Measurements from ENCODE around the gene ASXL3. TPM values are rescaled to one million over a fixed set of nuclear protein-coding genes. Genes with fewer than 3 reads are reported as not detected.

Gene ASXL3
- total RNA-seq, 1 experiment from 2014 or later, result 0.07 TPM

GRCh38 chr18:33700513-33700976, 122.5 kb downstream of the ASXL3 start:
- H3K27me3 ChIP-seq (ENCODE audit: control insufficient read depth, insufficient read depth, low read length), result no peaks in the 10 kb centered on the region
- no peak overlapping the region for H3K4me3 ChIP-seq (ENCODE audit: insufficient read depth, low read depth, low read length)
- no peaks in the 10 kb centered on the region for H3K36me3 ChIP-seq (replicated peaks; ENCODE audit: control insufficient read depth, insufficient read depth, low read length)
- DNase-seq, result no peak

GRCh38 chr18:33702625-33703024, 124.6 kb downstream of the ASXL3 start:
- Histone ChIP-seq H3K4me3 (ENCODE audit: insufficient read depth, low read depth, low read length) (no peak overlapping the region), H3K36me3 (replicated peaks; ENCODE audit: control insufficient read depth, insufficient read depth, low read length) (no peaks in the 10 kb centered on the region), H3K27me3 (ENCODE audit: control insufficient read depth, insufficient read depth, low read length) (no peaks in the 10 kb centered on the region)
- DNase-seq, result no peak

GRCh38 chr18:33706391-33706790, 128.4 kb downstream of the ASXL3 start:
- DNase-seq, result no peak
- no peaks in the 10 kb centered on the region for H3K27me3 ChIP-seq (ENCODE audit: control insufficient read depth, insufficient read depth, low read length)

GRCh38 chr18:33708876-33709275, 130.9 kb downstream of the ASXL3 start:
- no peaks in the 10 kb centered on the region for H3K36me3 ChIP-seq (replicated peaks; ENCODE audit: control insufficient read depth, insufficient read depth, low read length)

More at GRCh38 chr18:33706391-33706790, 128.4 kb downstream of the ASXL3 start:
- Histone ChIP-seq H3K36me3 (replicated peaks; ENCODE audit: control insufficient read depth, insufficient read depth, low read length) (no peaks in the 10 kb centered on the region), H3K4me3 (ENCODE audit: insufficient read depth, low read depth, low read length) (no peak overlapping the region)

GRCh38 chr18:33710269-33710668, 132.2 kb downstream of the ASXL3 start:
- H3K4me3 ChIP-seq (ENCODE audit: insufficient read depth, low read depth, low read length), result no peak overlapping the region
- no peaks in the 10 kb centered on the region for H3K27me3 ChIP-seq (ENCODE audit: control insufficient read depth, insufficient read depth, low read length)
- no peak for DNase-seq
- H3K36me3 ChIP-seq (replicated peaks; ENCODE audit: control insufficient read depth, insufficient read depth, low read length), result no peaks in the 10 kb centered on the region

More at GRCh38 chr18:33708876-33709275, 130.9 kb downstream of the ASXL3 start:
- DNase-seq, result no peak
- Histone ChIP-seq H3K27me3 (ENCODE audit: control insufficient read depth, insufficient read depth, low read length) (no peaks in the 10 kb centered on the region), H3K4me3 (ENCODE audit: insufficient read depth, low read depth, low read length) (no peak overlapping the region)

- Histone ChIP-seq H3K27me3 (ENCODE audit: control insufficient read depth, insufficient read depth, low read length) (no peaks in the 10 kb centered on the region), H3K36me3 (replicated peaks; ENCODE audit: control insufficient read depth, insufficient read depth, low read length) (no peaks in the 10 kb centered on the region), H3K4me3 (ENCODE audit: insufficient read depth, low read depth, low read length) (no peak overlapping the region)
- no peak for DNase-seq
Observed at GRCh38 chr18:33711514-33711913, 133.5 kb downstream of the ASXL3 start.

- Histone ChIP-seq H3K36me3 (replicated peaks; ENCODE audit: control insufficient read depth, insufficient read depth, low read length) (no peaks in the 10 kb centered on the region), H3K4me3 (ENCODE audit: insufficient read depth, low read depth, low read length) (no peak overlapping the region), H3K27me3 (ENCODE audit: control insufficient read depth, insufficient read depth, low read length) (no peaks in the 10 kb centered on the region)
- DNase-seq, result no peak
Observed at GRCh38 chr18:33712719-33713118, 134.7 kb downstream of the ASXL3 start.

GRCh38 chr18:33716061-33716683, 138.2 kb downstream of the ASXL3 start:
- Histone ChIP-seq H3K4me3 (ENCODE audit: insufficient read depth, low read depth, low read length) (no peak overlapping the region), H3K36me3 (replicated peaks; ENCODE audit: control insufficient read depth, insufficient read depth, low read length) (no peaks in the 10 kb centered on the region), H3K27me3 (ENCODE audit: control insufficient read depth, insufficient read depth, low read length) (no peaks in the 10 kb centered on the region)
- no peak for DNase-seq

GRCh38 chr18:33717339-33717738, 139.3 kb downstream of the ASXL3 start:
- Histone ChIP-seq H3K4me3 (ENCODE audit: insufficient read depth, low read depth, low read length) (no peak overlapping the region), H3K36me3 (replicated peaks; ENCODE audit: control insufficient read depth, insufficient read depth, low read length) (no peaks in the 10 kb centered on the region), H3K27me3 (ENCODE audit: control insufficient read depth, insufficient read depth, low read length) (no peaks in the 10 kb centered on the region)
- DNase-seq, result no peak

GRCh38 chr18:33720133-33720532, 142.1 kb downstream of the ASXL3 start:
- no peak for DNase-seq
- no peaks in the 10 kb centered on the region for H3K36me3 ChIP-seq (replicated peaks; ENCODE audit: control insufficient read depth, insufficient read depth, low read length)
- H3K4me3 ChIP-seq (ENCODE audit: insufficient read depth, low read depth, low read length), result no peak overlapping the region
- H3K27me3 ChIP-seq (ENCODE audit: control insufficient read depth, insufficient read depth, low read length), result no peaks in the 10 kb centered on the region

GRCh38 chr18:33729556-33729955, 151.5 kb downstream of the ASXL3 start:
- Histone ChIP-seq H3K27me3 (ENCODE audit: control insufficient read depth, insufficient read depth, low read length) (no peaks in the 10 kb centered on the region), H3K4me3 (ENCODE audit: insufficient read depth, low read depth, low read length) (no peak overlapping the region), H3K36me3 (replicated peaks; ENCODE audit: control insufficient read depth, insufficient read depth, low read length) (no peaks in the 10 kb centered on the region)
- no peak for DNase-seq

- Histone ChIP-seq H3K36me3 (replicated peaks; ENCODE audit: control insufficient read depth, insufficient read depth, low read length) (no peaks in the 10 kb centered on the region), H3K27me3 (ENCODE audit: control insufficient read depth, insufficient read depth, low read length) (no peaks in the 10 kb centered on the region), H3K4me3 (ENCODE audit: insufficient read depth, low read depth, low read length) (no peak overlapping the region)
- DNase-seq, result no peak
Observed at GRCh38 chr18:33733376-33733775, 155.4 kb downstream of the ASXL3 start.

- H3K36me3 ChIP-seq (replicated peaks; ENCODE audit: control insufficient read depth, insufficient read depth, low read length), result no peaks in the 10 kb centered on the region
- DNase-seq, result no peak
- H3K4me3 ChIP-seq (ENCODE audit: insufficient read depth, low read depth, low read length), result no peak overlapping the region
- no peaks in the 10 kb centered on the region for H3K27me3 ChIP-seq (ENCODE audit: control insufficient read depth, insufficient read depth, low read length)
Observed at GRCh38 chr18:33735428-33735827, 157.4 kb downstream of the ASXL3 start.

GRCh38 chr18:33741760-33742159, 163.7 kb downstream of the ASXL3 start:
- Histone ChIP-seq H3K36me3 (replicated peaks; ENCODE audit: control insufficient read depth, insufficient read depth, low read length) (no peaks in the 10 kb centered on the region), H3K27me3 (ENCODE audit: control insufficient read depth, insufficient read depth, low read length) (no peaks in the 10 kb centered on the region), H3K4me3 (ENCODE audit: insufficient read depth, low read depth, low read length) (no peak overlapping the region)
- DNase-seq, result no peak

GRCh38 chr18:33744032-33744697, 166.1 kb downstream of the ASXL3 start:
- no peak for DNase-seq
- H3K36me3 ChIP-seq (replicated peaks; ENCODE audit: control insufficient read depth, insufficient read depth, low read length), result no peaks in the 10 kb centered on the region
- H3K27me3 ChIP-seq (ENCODE audit: control insufficient read depth, insufficient read depth, low read length), result no peaks in the 10 kb centered on the region
- no peak overlapping the region for H3K4me3 ChIP-seq (ENCODE audit: insufficient read depth, low read depth, low read length)
